ENCODE measurements around the gene PIP4K2A.

DNA sequence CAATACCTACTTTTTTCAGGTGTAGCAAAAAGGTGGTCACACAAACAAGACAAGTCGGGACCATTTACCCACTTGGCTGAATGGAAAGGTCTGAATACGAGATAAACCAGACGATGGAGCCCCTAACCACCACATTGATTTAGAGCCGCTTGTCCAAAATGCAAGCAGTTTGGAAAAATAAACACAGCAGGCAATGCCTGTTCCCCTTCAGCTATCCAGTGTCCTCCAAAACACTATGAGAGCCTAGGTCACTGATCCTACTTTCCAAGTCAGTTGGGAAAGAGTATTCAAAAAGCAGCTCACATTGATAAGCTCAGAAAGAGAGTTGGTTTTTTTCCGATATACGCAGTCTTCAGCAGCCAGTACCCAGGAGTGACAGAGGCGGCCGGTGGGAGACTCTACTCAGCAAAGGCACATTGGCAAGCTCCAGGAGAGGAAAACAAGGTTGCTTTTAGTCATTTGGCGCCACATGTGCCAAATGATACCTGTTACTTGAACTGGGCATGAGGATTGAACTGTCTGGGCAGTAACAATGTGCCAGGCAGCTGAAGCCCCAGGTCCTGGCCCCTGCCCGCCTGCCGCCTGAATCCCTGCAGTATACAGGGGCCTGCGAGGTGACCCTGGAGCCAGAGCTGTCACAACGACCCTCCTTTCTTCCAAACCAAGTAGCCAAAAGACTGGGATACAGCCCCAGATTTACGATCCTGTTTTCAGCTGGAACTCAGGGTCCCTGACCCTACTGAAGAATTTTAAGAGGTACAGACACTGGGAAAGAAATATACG is 109.8 kb downstream of the PIP4K2A start:
- no peak for TF ChIP-seq POLR2AphosphoS5 (IDR thresholded peaks at IDR 0.05; ENCODE audit: borderline replicate concordance, low read depth, low read length)
- TF ChIP-seq EZH2 (IDR thresholded peaks at IDR 0.05) = no peak
- TF ChIP-seq FOXP2 (optimal IDR thresholded peaks at IDR 0.05; ENCODE audit: control extremely low read depth, extremely low read length, insufficient read depth) = no peak

Measured in SK-N-MC (cell line).